Germinal center (tissue), 1 donor: ENCODE measurements around the gene ADGRF3.
"Not testable (repeated sequence)": the region's sequence is repeated elsewhere in the genome, so short reads cannot be mapped to it uniquely, and the experiment has no call there.

ENCODE experiments used
- DNase-seq: peaks from one replicate; pipeline ENCODE4 v3.0.0; 2012; ENCODE audit warnings: mixed read lengths, low spot score

ADGRF3 gene

GRCh38 chr2:26346454-26347053 is at the start of gene ADGRF3:
Gene ADGRF3 (minus strand): TSS chr2:26346789. CDS start chr2:26346234, 555 bp downstream.
- peak; percentile 30 for DNase-seq

- DNase-seq, result no peak
Measured at GRCh38 chr2:26395394-26395793, 48.8 kb upstream of the ADGRF3 start.

- no peak for DNase-seq
Measured at GRCh38 chr2:26394694-26395093, 48.1 kb upstream of the ADGRF3 start.

- no peak for DNase-seq
Measured at GRCh38 chr2:26387189-26387588, 40.6 kb upstream of the ADGRF3 start.

GRCh38 chr2:26384597-26384996 is 38.0 kb upstream of the ADGRF3 start:
- DNase-seq, result no peak

GRCh38 chr2:26384183-26384582 is 37.6 kb upstream of the ADGRF3 start:
- no peak for DNase-seq

- DNase-seq, result no peak
Measured at GRCh38 chr2:26382564-26382963, 36.0 kb upstream of the ADGRF3 start.

GRCh38 chr2:26380281-26380680 is 33.7 kb upstream of the ADGRF3 start:
- DNase-seq, result no peak

GRCh38 chr2:26376799-26377198 is 30.2 kb upstream of the ADGRF3 start:
- no peak for DNase-seq

GRCh38 chr2:26370909-26371308 is 24.3 kb upstream of the ADGRF3 start:
- not testable (repeated sequence) for DNase-seq

- DNase-seq, result not testable (repeated sequence)
Measured at GRCh38 chr2:26369664-26370063, 23.1 kb upstream of the ADGRF3 start.

- no peak for DNase-seq
Measured at GRCh38 chr2:26366957-26367356, 20.4 kb upstream of the ADGRF3 start.

- no peak for DNase-seq
Measured at GRCh38 chr2:26364669-26365068, 18.1 kb upstream of the ADGRF3 start.

GRCh38 chr2:26363958-26364357 is 17.4 kb upstream of the ADGRF3 start:
- no peak for DNase-seq

GRCh38 chr2:26363323-26363722 is 16.7 kb upstream of the ADGRF3 start:
- DNase-seq, result no peak

GRCh38 chr2:26359886-26360473 is 13.4 kb upstream of the ADGRF3 start:
- DNase-seq, result no peak

GRCh38 chr2:26356771-26357170 is 10.2 kb upstream of the ADGRF3 start:
- no peak for DNase-seq

- no peak for DNase-seq
Measured at GRCh38 chr2:26356111-26356510, 9.5 kb upstream of the ADGRF3 start.

- no peak for DNase-seq
Measured at GRCh38 chr2:26355038-26355995, 8.7 kb upstream of the ADGRF3 start.

- not testable (repeated sequence) for DNase-seq
Measured at GRCh38 chr2:26354469-26354868, 7.9 kb upstream of the ADGRF3 start.

- DNase-seq, result no peak
Measured at GRCh38 chr2:26352892-26353291, 6.3 kb upstream of the ADGRF3 start.

GRCh38 chr2:26351375-26352090 is 4.9 kb upstream of the ADGRF3 start:
- no peak for DNase-seq
